ENCODE results near the gene SH3RF3.

Gene SH3RF3

DNA sequence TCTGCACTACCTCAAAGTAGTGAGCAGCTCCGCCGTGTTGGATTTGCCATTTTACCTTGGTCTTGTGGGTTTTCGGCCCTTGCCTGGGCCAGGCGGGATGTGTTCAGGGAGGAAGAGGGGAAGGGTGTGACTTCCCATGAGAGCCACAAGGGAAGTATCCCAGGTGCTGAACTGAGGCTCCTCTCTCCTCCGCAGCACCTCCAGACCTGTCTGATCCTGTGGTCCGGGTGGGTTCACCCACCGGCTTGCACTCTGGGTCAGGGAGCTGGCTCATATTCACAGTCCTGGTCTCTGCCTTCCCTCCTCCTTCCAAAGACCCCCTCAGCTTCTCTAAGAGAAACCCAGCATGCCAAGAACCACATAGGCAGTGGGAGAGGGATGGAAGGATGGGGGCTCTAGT lies 249.0 kb downstream of the SH3RF3 start:
- TF ChIP-seq, protein P1, sequence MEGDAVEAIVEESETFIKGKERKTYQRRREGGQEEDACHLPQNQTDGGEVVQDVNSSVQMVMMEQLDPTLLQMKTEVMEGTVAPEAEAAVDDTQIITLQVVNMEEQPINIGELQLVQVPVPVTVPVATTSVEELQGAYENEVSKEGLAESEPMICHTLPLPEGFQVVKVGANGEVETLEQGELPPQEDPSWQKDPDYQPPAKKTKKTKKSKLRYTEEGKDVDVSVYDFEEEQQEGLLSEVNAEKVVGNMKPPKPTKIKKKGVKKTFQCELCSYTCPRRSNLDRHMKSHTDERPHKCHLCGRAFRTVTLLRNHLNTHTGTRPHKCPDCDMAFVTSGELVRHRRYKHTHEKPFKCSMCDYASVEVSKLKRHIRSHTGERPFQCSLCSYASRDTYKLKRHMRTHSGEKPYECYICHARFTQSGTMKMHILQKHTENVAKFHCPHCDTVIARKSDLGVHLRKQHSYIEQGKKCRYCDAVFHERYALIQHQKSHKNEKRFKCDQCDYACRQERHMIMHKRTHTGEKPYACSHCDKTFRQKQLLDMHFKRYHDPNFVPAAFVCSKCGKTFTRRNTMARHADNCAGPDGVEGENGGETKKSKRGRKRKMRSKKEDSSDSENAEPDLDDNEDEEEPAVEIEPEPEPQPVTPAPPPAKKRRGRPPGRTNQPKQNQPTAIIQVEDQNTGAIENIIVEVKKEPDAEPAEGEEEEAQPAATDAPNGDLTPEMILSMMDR (IDR thresholded peaks at IDR 0.05; ENCODE audit: control insufficient read depth, extremely low read depth, insufficient read depth), result no peak
- H3K4me3 ChIP-seq (ENCODE audit: low read depth, low read length), result no peak overlapping the region
- no peak for DNase-seq (ENCODE audit: low read depth)

DNA sequence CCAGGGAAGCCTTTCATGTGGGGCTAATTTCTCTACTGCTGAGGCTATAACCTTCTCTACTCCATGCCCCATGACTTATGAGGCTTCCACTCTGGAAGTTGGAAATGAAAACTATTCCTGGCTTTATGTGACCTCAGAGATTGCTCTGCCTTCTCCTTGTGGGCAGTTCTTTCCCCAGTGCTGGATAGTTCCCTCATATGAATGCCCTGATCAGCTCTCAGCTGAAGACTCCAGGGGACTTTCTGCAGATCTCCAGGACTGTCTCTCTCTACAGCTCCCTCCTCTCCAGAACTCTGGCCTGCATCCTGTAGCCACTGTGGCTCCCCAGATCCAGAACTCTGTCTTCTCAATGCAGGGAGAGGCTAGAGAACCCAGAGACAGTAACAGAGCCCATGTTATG lies 249.7 kb downstream of the SH3RF3 start:
- no peak overlapping the region for H3K4me3 ChIP-seq (ENCODE audit: low read depth, low read length)
- TF ChIP-seq, protein P1 (IDR thresholded peaks at IDR 0.05; ENCODE audit: control insufficient read depth, extremely low read depth, insufficient read depth), result no peak
- DNase-seq (ENCODE audit: low read depth), result no peak

DNA sequence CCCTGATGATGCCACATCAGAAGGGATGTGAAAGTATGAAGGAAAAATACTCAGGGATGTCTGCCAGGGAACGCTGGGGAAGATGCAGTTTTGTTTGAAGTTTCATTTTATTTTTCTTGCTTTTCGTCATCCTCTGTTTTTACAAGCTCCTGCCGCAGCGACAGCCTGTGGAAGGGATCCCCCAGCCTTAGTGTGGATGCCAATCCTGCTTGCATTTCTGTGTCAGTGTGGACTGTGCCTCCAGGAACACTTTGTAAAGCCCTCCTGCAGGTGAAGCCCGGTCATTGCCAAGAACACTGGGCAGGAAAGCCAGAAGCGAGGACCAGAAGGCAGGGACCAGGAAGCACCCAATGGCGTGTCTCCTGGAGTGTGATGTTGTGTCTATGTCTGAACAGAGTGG lies 250.5 kb downstream of the SH3RF3 start:
- TF ChIP-seq, protein P1 (IDR thresholded peaks at IDR 0.05; ENCODE audit: control insufficient read depth, extremely low read depth, insufficient read depth), result no peak

DNA sequence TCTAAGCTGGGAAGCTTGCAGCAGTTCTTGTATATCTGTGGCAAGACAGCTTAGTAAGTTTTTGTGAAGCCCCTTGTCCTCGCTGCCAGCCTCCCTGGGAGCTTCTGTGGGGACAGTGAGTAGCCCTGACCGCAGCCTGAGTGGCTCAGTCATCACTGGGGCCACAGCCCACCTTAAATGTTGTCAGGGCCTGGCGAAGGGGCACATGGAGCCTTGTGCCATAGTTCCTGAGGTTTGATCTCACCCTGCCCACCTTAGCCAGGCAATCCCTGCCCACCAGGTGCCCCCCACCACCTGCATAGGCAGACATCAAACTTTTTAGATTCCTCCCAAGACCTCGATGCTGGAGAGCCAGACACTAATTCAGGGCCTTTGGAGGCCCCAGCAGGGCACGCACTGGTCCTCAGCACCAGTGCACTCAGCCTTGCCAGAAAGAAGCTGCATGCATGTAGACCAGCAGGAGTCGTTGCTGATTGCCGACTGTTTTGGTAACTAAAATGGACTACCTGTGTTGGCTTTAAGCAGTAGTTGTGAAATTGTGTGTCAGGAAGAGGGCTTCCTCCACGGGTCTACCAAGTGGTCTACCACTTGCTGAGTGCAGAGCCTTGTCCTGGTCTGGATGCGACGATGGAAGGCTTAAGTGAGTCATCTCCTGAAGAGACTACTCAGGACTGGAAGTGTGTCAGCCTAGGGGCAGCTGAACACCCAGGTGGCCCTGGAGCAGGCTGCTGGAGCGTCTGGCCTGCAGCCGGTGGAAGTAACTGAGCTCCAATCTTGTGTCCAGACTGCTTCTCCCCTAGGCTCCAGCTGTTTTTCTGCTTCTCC lies 251.7 kb downstream of the SH3RF3 start:
- no peak overlapping the region for H3K4me3 ChIP-seq (ENCODE audit: low read depth, low read length)
- TF ChIP-seq, protein P1 (IDR thresholded peaks at IDR 0.05; ENCODE audit: control insufficient read depth, extremely low read depth, insufficient read depth), result no peak
- no peak for DNase-seq (ENCODE audit: low read depth)

More for the DNA sequence above, 250.5 kb downstream of the SH3RF3 start:
- DNase-seq (ENCODE audit: low read depth), result no peak
- H3K4me3 ChIP-seq (ENCODE audit: low read depth, low read length), result no peak overlapping the region

DNA sequence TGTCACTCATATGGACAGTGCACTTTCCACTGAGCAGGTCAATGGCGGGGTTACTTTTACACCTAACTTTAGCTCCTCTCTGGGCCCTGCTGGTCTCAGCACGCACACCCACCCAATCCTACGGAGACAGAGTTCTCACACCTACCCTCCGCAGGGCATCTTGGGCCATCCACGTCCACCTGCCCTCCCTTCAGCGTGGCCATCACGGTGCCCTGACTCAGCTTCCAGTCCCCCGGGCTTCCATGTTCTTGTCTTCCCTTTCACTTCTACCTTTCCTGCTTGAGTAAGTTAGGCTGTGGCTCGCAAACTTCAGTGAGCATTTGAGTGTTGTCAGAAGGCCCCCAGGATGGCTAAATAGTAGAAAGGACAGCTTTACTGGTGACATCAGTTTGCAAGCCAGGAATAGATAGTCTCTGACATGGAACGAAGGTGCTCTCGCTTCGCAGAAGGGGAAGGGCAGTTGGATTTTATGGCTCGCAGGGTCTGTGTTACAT lies 252.4 kb downstream of the SH3RF3 start:
- no peak for DNase-seq (ENCODE audit: low read depth)
- TF ChIP-seq, protein P1 (IDR thresholded peaks at IDR 0.05; ENCODE audit: control insufficient read depth, extremely low read depth, insufficient read depth), result no peak
- no peak overlapping the region for H3K4me3 ChIP-seq (ENCODE audit: low read depth, low read length)

DNA sequence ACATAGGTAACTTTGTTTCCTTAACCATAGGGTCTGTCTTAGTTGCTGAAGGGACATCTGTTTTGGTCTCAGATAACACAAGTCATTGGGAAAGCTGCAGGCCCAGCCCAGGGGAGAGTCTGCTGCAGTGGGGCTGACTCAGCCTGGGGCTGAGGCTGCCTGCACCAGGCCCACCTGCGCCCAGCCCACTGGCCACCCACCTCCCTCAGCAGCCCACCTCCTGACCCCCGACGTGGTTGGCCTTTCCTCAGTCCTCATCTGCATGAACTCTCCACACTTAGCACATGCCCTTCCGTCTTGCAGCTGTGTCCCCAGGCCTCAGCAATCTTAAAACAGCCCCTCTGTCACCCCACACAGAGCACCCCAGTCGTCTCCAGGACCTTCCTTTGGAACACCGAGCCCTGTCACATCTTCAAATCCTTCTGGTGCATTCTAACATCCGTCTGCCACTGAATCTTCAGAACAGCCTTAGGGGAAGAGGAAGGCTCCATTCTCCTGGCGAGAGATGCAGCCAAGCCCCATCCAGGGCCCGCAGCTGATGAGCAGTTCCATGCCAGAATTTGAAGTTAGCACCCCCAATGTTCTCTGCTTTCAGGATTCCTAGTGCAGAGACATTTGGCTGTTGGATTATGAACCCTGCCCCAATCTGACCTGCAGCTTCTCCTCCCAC lies 253.4 kb downstream of the SH3RF3 start:
- no peak overlapping the region for H3K4me3 ChIP-seq (ENCODE audit: low read depth, low read length)

More for the DNA sequence above, 253.4 kb downstream of the SH3RF3 start:
- TF ChIP-seq, protein P1 (IDR thresholded peaks at IDR 0.05; ENCODE audit: control insufficient read depth, extremely low read depth, insufficient read depth), result no peak
- DNase-seq (ENCODE audit: low read depth), result no peak
